Spleen (tissue), 11 donors: Measurements from ENCODE around the gene STARD6. TPM values are rescaled to one million over a fixed set of nuclear protein-coding genes. Genes with fewer than 3 reads are reported as not detected.

Experiments
- DNase-seq: peaks from one replicate; pipeline ENCODE4 v3.0.0-alpha.2; 2020
- H3K27ac ChIP-seq, 8 donors: fragments of 200-600 bp; sonication (generic) in 7 of 8; 1 replicate in 4 of 8; 2 replicates in 4 of 8; pipeline versions ENCODE4 v1.5.0 to v1.8.0; 2016 to 2021; ENCODE audit warnings: inconsistent platforms in 4 of 8, mild to moderate bottlenecking in 4 of 8, moderate library complexity in 1 of 8
- H3K27me3 ChIP-seq, 7 donors: fragments of 200-600 bp; sonication (generic) in 6 of 7; replicated peaks in 1 of 7; 1 replicate in 4 of 7; 2 replicates in 3 of 7; pipeline versions ENCODE4 v1.5.0 to v1.8.0; 2016 to 2021; ENCODE audit warnings: inconsistent platforms in 3 of 7, mild to moderate bottlenecking in 1 of 7
- H3K36me3 ChIP-seq, 6 donors: fragments of 200-600 bp; sonication (generic) in 5 of 6; 1 replicate in 4 of 6; 2 replicates in 2 of 6; pipeline versions ENCODE4 v1.5.0 to v1.8.0; 2016 to 2021; ENCODE audit warnings: inconsistent platforms in 2 of 6
- H3K4me1 ChIP-seq, 6 donors: fragments of 200-600 bp; sonication (generic) in 5 of 6; 1 replicate in 3 of 6; 2 replicates in 3 of 6; pipeline versions ENCODE4 v1.5.0 to v1.8.0; 2016 to 2021; ENCODE audit warnings: inconsistent platforms in 3 of 6
- H3K4me3 ChIP-seq, 8 donors: fragments of 200-600 bp; sonication (generic) in 7 of 8; 1 replicate in 4 of 8; 2 replicates in 4 of 8; pipeline versions ENCODE4 v1.5.0 to v1.8.0; 2016 to 2021; ENCODE audit warnings: inconsistent platforms in 4 of 8, mild to moderate bottlenecking in 4 of 8, moderate library complexity in 2 of 8
- H3K9me3 ChIP-seq, 8 donors: fragments of 200-600 bp; sonication (generic) in 7 of 8; 1 replicate in 4 of 8; 2 replicates in 4 of 8; pipeline versions ENCODE4 v1.5.0 to v1.8.0; 2016 to 2021; ENCODE audit warnings: inconsistent platforms in 4 of 8
- CTCF ChIP-seq, 11 experiments: fragments of 200-600 bp in 7 of 11; fragments of 450-650 bp in 4 of 11; sonication (generic) in 4 of 11; IDR thresholded peaks in 8 of 11; conservative IDR thresholded peaks in 3 of 11; 1 replicate in 7 of 11; 2 replicates in 4 of 11; pipeline versions ENCODE4 v1.4.0 to v1.8.0; 2016 to 2021; ENCODE audit warnings: antibody characterized with exemption in 11 of 11, inconsistent platforms in 4 of 11, mild to moderate bottlenecking in 1 of 11
- POLR2A ChIP-seq, 3 donors: fragments of 450-650 bp; IDR thresholded peaks; one replicate each; pipeline ENCODE4 v1.5.1; 2017; ENCODE audit warnings: antibody characterized with exemption in 3 of 3, mild to moderate bottlenecking in 1 of 3
- POLR2AphosphoS5 ChIP-seq, 3 donors: sonication (generic); formaldehyde crosslinking; IDR thresholded peaks; one replicate each; pipeline ENCODE4 v1.5.1; 2017; ENCODE audit warnings: antibody characterized with exemption in 3 of 3
- WGBS, 5 donors: extraction: QIAGEN DNeasy Blood & Tissue Kit in 3 of 5; methylation state at CpG; one replicate each; pipeline versions ENCODE4 v1.1.5 to v1.1.7; 2013 to 2018; 5-methylcytosine and 5-hydroxymethylcytosine counted together
- intact Hi-C: fragments of 100-400 bp; cut with DNase I; formaldehyde crosslinking; loops from one replicate; pipeline ENCODE4 v1.15.0; 2023; ENCODE audit warnings: low total_unique reads
- polyA plus RNA-seq, 3 donors: library from polyadenylated mRNA; stranded (reverse); fragments of 200-250 nt; gene quantifications; one replicate each; pipeline ENCODE4 v1.2.1, GENCODE V29; 2013
- total RNA-seq, 7 donors: library from RNA; depleted of rRNA in 3 of 7; stranded (reverse); fragments of >200 nt in 3 of 7; fragmentation: NEBNext Ultra II Directional in 4 of 7; extraction: Animal tissue kit (Norgen Biotek cat#: 25700) in 4 of 7; gene quantifications; one replicate each; pipeline versions ENCODE4 v1.1.0 to v1.2.1, GENCODE V29; 2016 to 2021
- donor health status: healthy with polysubstance abuse.
- donor health status: DM: no; HTN: no; CAD: no; lungs with moderate emphysema.
- donor health status: DM: no; HTN: no; CAD: no.
- donor health status: Bipolar disorder and iron deficiency.
- donor health status: healthy.
- donor health status: DM: no; HTN: no; CAD: no.
- donor health status: DM: yes; HTN: yes; CAD: no.

The STARD6 gene
- total and polyA plus RNA-seq, 10 donors, result not detected

GRCh38 chr18:54392543-54393023 is 34.9 kb upstream of the STARD6 start:
- H3K9me3 ChIP-seq, result no peaks in the 10 kb centered on the region
- intact Hi-C loops, result no loop called here
- WGBS, 5 donors, result 31 to 35% (median 33%) methylated on average over 3 of the region's 3 CpGs
- TF ChIP-seq POLR2AphosphoS5 (IDR thresholded peaks at IDR 0.05), result no peak
- no peak for TF ChIP-seq POLR2A (IDR thresholded peaks at IDR 0.05)
- TF ChIP-seq CTCF (IDR thresholded peaks at IDR 0.05 in 8 of 11, conservative IDR thresholded peaks at IDR 0.05 in 3 of 11), result peak in 10 of 11 experiments; percentile 50 to 76 (median 70)
- no peak overlapping the region for H3K27ac ChIP-seq
- no peaks in the 10 kb centered on the region for H3K4me1 ChIP-seq
- H3K4me3 ChIP-seq, result no peak overlapping the region
- DNase-seq, result no peak
- peaks cover 0 to 8% (median 0%) of the 10 kb centered on the region in 7 donors for H3K27me3 ChIP-seq
- no peaks in the 10 kb centered on the region for H3K36me3 ChIP-seq

- no peaks in the 10 kb centered on the region for H3K9me3 ChIP-seq
- H3K36me3 ChIP-seq, result no peaks in the 10 kb centered on the region
- H3K27me3 ChIP-seq, result peaks cover 0 to 15% (median 0%) of the 10 kb centered on the region in 7 donors
- no peak overlapping the region for H3K27ac ChIP-seq
- H3K4me1 ChIP-seq, result no peaks in the 10 kb centered on the region
- intact Hi-C loops, result no loop called here
- H3K4me3 ChIP-seq, result no peak overlapping the region
- no peak for TF ChIP-seq POLR2AphosphoS5 (IDR thresholded peaks at IDR 0.05)
- no peak for TF ChIP-seq CTCF (IDR thresholded peaks at IDR 0.05 in 8 of 11, conservative IDR thresholded peaks at IDR 0.05 in 3 of 11)
- no peak for TF ChIP-seq POLR2A (IDR thresholded peaks at IDR 0.05)
- DNase-seq, result no peak
- 57 to 73% (median 71%) methylated on average over 3 of the region's 3 CpGs for WGBS, 5 donors
Measured at GRCh38 chr18:54390838-54391237, 33.2 kb upstream of the STARD6 start.

- Histone ChIP-seq H3K27me3 (peaks cover 0 to 15% (median 0%) of the 10 kb centered on the region in 7 donors), H3K9me3 (peaks cover 0 to 2% (median 0%) of the 10 kb centered on the region in 8 donors), H3K36me3 (no peaks in the 10 kb centered on the region), H3K27ac (no peak overlapping the region), H3K4me1 (no peaks in the 10 kb centered on the region), H3K4me3 (no peak overlapping the region)
- intact Hi-C loops, result no loop called here
- TF ChIP-seq CTCF (IDR thresholded peaks at IDR 0.05 in 8 of 11, conservative IDR thresholded peaks at IDR 0.05 in 3 of 11) (no peak), POLR2AphosphoS5 (IDR thresholded peaks at IDR 0.05) (no peak), POLR2A (IDR thresholded peaks at IDR 0.05) (no peak)
- 20 to 37% (median 32%) methylated on average over 2 of the region's 2 CpGs for WGBS, 5 donors
- no peak for DNase-seq
Measured at GRCh38 chr18:54389143-54389505, 31.5 kb upstream of the STARD6 start.

GRCh38 chr18:54388203-54389142 is 30.8 kb upstream of the STARD6 start:
- Histone ChIP-seq H3K27me3 (peaks cover 0 to 15% (median 0%) of the 10 kb centered on the region in 7 donors), H3K36me3 (no peaks in the 10 kb centered on the region), H3K4me1 (no peaks in the 10 kb centered on the region), H3K27ac (no peak overlapping the region), H3K4me3 (no peak overlapping the region), H3K9me3 (peaks cover 0 to 2% (median 0%) of the 10 kb centered on the region in 8 donors)
- WGBS, 5 donors, result 34 to 56% (median 36%) methylated on average over 6 of the region's 6 CpGs
- intact Hi-C loops, result no loop called here
- no peak for TF ChIP-seq POLR2A (IDR thresholded peaks at IDR 0.05)
- no peak for TF ChIP-seq POLR2AphosphoS5 (IDR thresholded peaks at IDR 0.05)
- no peak for TF ChIP-seq CTCF (IDR thresholded peaks at IDR 0.05 in 8 of 11, conservative IDR thresholded peaks at IDR 0.05 in 3 of 11)
- no peak for DNase-seq
